Measurements from ENCODE around the gene CRADD. TPM values are rescaled to one million over a fixed set of nuclear protein-coding genes. Genes with fewer than 3 reads are reported as not detected.

CRADD gene
- total RNA-seq, 2 experiments from 2014 or later, result 7.0 to 11.3 TPM

DNA sequence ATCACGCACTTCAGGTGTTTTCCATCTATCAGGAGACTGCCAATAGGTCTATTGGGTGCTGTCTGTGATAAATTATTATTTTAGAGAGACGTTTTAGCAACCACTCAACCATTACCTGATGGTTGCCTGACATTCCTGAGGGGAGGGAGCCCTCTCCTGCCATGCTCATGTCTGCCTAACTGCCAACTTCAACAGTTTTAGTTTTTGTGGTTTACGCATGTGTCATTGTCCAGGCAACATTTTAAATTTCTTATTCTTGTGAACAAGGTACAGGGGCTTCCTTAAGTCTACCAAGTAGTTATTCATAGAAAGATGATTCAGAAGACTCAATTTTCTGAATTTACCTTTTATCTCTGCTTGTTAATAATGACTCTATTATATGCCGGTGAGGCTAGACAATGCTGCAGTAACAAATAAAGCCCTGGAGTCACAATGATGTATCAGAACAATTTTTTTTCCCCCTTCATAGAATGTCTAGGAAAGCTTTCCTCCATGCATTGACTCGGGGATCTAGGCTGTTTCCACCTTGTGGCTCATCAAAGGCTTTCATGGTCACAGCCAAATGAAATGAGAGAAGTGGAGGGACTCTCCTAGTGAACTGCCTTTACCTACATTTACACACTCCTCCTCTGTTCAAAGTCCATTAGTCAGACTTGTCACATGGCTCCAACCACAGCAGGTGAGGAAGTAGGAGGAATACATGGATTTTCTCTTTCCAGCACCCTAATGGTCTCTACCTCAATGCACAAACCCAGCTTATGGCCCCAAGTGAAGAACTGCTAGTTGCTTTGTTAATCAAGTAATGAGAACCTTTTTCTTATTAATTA is 225.8 kb downstream of the CRADD start:
- POLR2A ChIA-PET, result no interaction called here
- TF ChIP-seq, protein P1, sequence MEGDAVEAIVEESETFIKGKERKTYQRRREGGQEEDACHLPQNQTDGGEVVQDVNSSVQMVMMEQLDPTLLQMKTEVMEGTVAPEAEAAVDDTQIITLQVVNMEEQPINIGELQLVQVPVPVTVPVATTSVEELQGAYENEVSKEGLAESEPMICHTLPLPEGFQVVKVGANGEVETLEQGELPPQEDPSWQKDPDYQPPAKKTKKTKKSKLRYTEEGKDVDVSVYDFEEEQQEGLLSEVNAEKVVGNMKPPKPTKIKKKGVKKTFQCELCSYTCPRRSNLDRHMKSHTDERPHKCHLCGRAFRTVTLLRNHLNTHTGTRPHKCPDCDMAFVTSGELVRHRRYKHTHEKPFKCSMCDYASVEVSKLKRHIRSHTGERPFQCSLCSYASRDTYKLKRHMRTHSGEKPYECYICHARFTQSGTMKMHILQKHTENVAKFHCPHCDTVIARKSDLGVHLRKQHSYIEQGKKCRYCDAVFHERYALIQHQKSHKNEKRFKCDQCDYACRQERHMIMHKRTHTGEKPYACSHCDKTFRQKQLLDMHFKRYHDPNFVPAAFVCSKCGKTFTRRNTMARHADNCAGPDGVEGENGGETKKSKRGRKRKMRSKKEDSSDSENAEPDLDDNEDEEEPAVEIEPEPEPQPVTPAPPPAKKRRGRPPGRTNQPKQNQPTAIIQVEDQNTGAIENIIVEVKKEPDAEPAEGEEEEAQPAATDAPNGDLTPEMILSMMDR (IDR thresholded peaks at IDR 0.05), result no peak
- Mint-ChIP-seq H3K4me3 (no peak overlapping the region), H3K27ac (no peak overlapping the region), H3K27me3 (no peaks in the 10 kb centered on the region), H3K4me1 (ENCODE audit: low read depth) (peaks cover 2% of the 10 kb centered on the region), H3K9me3 (peaks cover 2% of the 10 kb centered on the region), H3K36me3 (ENCODE audit: low read depth) (no peaks in the 10 kb centered on the region)
- intact Hi-C loops (cut with micrococcal nuclease), result no loop called here
- CTCF ChIA-PET, result no interaction called here
- no peak for ATAC-seq
- DNase-seq, result no peak

DNA sequence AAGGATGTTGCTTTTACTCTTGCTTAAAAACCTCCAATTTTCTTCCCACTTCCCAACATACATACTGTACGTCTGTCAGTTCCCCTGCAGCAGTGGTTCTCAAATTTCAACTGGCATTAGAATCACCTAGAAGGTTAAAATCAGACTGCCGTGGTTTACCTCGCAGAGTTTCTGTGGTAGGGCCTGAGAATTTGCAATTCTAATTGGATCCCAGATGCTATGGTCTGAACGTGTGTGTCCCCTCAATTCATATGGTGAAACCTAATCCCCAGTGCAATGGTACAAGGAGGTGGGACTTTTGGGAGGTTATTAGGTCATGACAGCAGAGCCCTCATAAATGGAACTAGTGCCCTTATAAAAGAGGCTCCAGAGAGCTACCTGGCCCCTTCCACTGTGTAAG is 226.9 kb downstream of the CRADD start:
- ChIA-PET POLR2A (no interaction called here), CTCF (no interaction called here)
- ATAC-seq (no peak), DNase-seq (no peak)
- no peaks in the 10 kb centered on the region for H3K36me3 Mint-ChIP-seq (ENCODE audit: low read depth)
- intact Hi-C loops (cut with micrococcal nuclease), result no loop called here
- TF ChIP-seq, protein P1 (IDR thresholded peaks at IDR 0.05), result no peak
- no peak overlapping the region for H3K4me3 Mint-ChIP-seq
- H3K27ac Mint-ChIP-seq, result no peak overlapping the region
- H3K4me1 Mint-ChIP-seq (ENCODE audit: low read depth), result no peaks in the 10 kb centered on the region
- H3K9me3 Mint-ChIP-seq, result peaks cover 2% of the 10 kb centered on the region
- no peaks in the 10 kb centered on the region for H3K27me3 Mint-ChIP-seq

DNA sequence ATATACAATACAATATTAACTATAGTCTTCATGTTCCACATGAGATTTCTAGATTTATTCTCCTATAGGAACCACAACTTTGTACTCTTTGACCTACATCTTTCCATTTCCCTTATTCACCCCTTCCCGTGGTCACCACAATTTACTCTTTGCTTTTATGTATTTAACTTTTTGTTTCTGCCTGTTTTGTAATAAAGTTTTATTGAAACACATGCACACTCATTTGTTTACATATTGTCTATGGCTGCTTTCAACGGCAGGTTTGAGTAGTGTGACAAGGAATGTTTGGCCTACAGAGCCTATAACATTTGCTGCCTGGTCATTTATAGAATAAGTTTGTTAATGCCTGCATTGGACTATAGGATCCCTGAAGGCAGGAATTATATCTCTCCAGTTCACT is 231.1 kb downstream of the CRADD start:
- no peak for DNase-seq
- H3K4me3 Mint-ChIP-seq, result no peak overlapping the region
- TF ChIP-seq, protein P1 (IDR thresholded peaks at IDR 0.05), result no peak
- no peaks in the 10 kb centered on the region for H3K27me3 Mint-ChIP-seq
- H3K4me1 Mint-ChIP-seq (ENCODE audit: low read depth), result no peaks in the 10 kb centered on the region
- intact Hi-C loops (cut with micrococcal nuclease), result no loop called here
- no peaks in the 10 kb centered on the region for H3K36me3 Mint-ChIP-seq (ENCODE audit: low read depth)
- ChIA-PET CTCF (no interaction called here), POLR2A (no interaction called here)
- H3K9me3 Mint-ChIP-seq, result no peaks in the 10 kb centered on the region
- H3K27ac Mint-ChIP-seq, result no peak overlapping the region
- ATAC-seq, result no peak

DNA sequence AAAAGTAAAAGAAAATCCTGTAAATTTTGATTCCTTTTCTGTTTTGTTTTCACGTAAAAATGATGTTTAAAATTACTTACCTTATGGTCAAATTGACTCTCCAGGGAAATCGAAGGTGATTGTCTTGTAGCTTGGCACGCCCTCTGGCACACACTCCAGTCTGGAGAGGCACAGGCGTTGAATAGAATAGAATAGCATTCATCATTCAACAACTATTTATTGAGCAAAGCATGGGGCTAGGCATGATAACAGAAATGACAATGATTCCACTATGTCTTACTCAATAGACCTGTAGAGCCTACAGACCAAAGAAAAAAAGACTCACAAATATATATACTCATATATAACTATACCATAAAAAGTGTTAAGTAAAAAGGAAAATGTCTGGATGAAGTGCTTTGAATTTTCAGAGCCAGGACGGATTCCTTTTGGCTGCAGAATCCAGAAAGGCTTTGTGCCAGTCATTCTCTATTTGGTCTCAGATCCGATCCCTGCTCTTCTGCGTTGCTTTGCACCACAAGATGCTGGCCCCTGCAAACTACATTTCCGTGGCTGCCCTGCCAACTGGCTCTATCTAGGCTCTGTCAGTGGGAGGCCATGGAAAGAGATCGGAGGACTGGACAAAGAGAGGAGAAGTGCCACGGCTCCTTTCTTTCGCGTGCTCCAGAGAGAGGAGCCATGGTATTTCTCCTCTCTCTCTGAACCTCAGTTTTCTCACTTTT is 231.8 kb downstream of the CRADD start:
- intact Hi-C loops (cut with micrococcal nuclease), result no loop called here
- Mint-ChIP-seq H3K27ac (no peak overlapping the region), H3K27me3 (no peaks in the 10 kb centered on the region), H3K4me3 (no peak overlapping the region), H3K9me3 (no peaks in the 10 kb centered on the region), H3K4me1 (ENCODE audit: low read depth) (no peaks in the 10 kb centered on the region), H3K36me3 (ENCODE audit: low read depth) (no peaks in the 10 kb centered on the region)
- DNase-seq, result no peak
- ChIA-PET CTCF (interaction anchor here (1.1 kb wide), 1 partner anchor 192 kb away, joined by 3 read pairs; no protein-coding TSS in a partner anchor), POLR2A (no interaction called here)
- ATAC-seq, result no peak
- TF ChIP-seq, protein P1 (IDR thresholded peaks at IDR 0.05), result no peak

DNA sequence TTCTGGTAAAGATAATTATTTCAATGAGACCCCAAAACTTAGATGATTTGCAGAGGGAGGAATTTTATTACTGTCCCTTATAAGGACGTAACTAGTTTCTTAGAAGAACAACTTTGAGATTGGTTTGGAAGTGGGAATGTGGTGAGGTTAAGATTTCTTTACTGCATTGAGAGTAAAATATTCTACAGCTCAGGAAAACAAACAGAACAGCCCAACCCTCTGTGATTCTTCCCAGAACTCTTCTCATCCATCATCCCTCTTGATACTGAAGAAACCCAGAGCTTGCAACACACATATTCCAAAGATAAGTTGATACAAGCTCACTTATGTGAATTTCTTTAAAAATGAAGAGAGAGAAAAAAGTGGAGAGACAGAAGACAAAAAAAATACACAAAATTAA is 234.2 kb downstream of the CRADD start:
- no peak overlapping the region for H3K27ac Mint-ChIP-seq
- CTCF ChIA-PET, result interaction anchor here (0.9 kb wide), 1 partner anchor 71 kb away, joined by 4 read pairs; no protein-coding TSS in a partner anchor

More for the DNA sequence above, 234.2 kb downstream of the CRADD start:
- no peaks in the 10 kb centered on the region for H3K4me1 Mint-ChIP-seq (ENCODE audit: low read depth)
- no peaks in the 10 kb centered on the region for H3K36me3 Mint-ChIP-seq (ENCODE audit: low read depth)
- H3K27me3 Mint-ChIP-seq, result no peaks in the 10 kb centered on the region
- ATAC-seq (no peak), DNase-seq (no peak)
- POLR2A ChIA-PET, result no interaction called here
- intact Hi-C loops (cut with micrococcal nuclease), result no loop called here
- TF ChIP-seq, protein P1 (IDR thresholded peaks at IDR 0.05), result no peak
- H3K4me3 Mint-ChIP-seq, result no peak overlapping the region
- H3K9me3 Mint-ChIP-seq, result no peaks in the 10 kb centered on the region
